Renal pelvis (tissue), 12 donors: Measurements from ENCODE around the gene MECR. TPM values are rescaled to one million over a fixed set of nuclear protein-coding genes. Genes with fewer than 3 reads are reported as not detected.

Source experiments
- DNase-seq: peaks from one replicate; pipeline ENCODE4 v3.0.0-alpha.2; 2013
- long read RNA-seq, 16 experiments: transcript quantifications; one replicate each; lab custom pipeline, GENCODE V29; 2026
- polyA plus RNA-seq, 3 donors: library from polyadenylated mRNA; unstranded; fragments of 120-200 nt; gene quantifications; one replicate each; pipeline ENCODE4 v1.2.1, GENCODE V29; 2013; ENCODE audit not compliant: insufficient read length in 3 of 3

MECR gene, protein sequence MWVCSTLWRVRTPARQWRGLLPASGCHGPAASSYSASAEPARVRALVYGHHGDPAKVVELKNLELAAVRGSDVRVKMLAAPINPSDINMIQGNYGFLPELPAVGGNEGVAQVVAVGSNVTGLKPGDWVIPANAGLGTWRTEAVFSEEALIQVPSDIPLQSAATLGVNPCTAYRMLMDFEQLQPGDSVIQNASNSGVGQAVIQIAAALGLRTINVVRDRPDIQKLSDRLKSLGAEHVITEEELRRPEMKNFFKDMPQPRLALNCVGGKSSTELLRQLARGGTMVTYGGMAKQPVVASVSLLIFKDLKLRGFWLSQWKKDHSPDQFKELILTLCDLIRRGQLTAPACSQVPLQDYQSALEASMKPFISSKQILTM
- polyA plus RNA-seq: 10 to 100 TPM; 26.1 to 39.6 (median 32.1) TPM
- long read RNA-seq, donor 1, transcript MECR-201 (10 exons, 1,353 nt): major isoform, 5 of 9 reads
- long read RNA-seq, donor 1, partial matches to known transcripts: 0 of 9 reads
- long read RNA-seq, donor 1, other reads (novel, unspliced or antisense): 0 of 9 reads
- long read RNA-seq, donor 2, transcript MECR-201 (10 exons, 1,353 nt): major isoform, 12 of 13 reads
- long read RNA-seq, donor 2, partial matches to known transcripts: 0 of 13 reads
- long read RNA-seq, donor 2, other reads (novel, unspliced or antisense): 0 of 13 reads
- long read RNA-seq, donor 3, transcript MECR-201 (10 exons, 1,353 nt): major isoform, 9 of 9 reads
- long read RNA-seq, donor 3, partial matches to known transcripts: 0 of 9 reads
- long read RNA-seq, donor 3, other reads (novel, unspliced or antisense): 0 of 9 reads
- long read RNA-seq, donor 4, transcript MECR-201 (10 exons, 1,353 nt): major isoform, 5 of 7 reads
- long read RNA-seq, donor 4, partial matches to known transcripts: 0 of 7 reads
- long read RNA-seq, donor 4, other reads (novel, unspliced or antisense): 0 of 7 reads
- long read RNA-seq, donor 5, partial matches to known transcripts: 0 of 2 reads
- long read RNA-seq, donor 5, other reads (novel, unspliced or antisense): 0 of 2 reads
- long read RNA-seq, donor 6, transcript MECR-201 (10 exons, 1,353 nt): major isoform, 5 of 5 reads
- long read RNA-seq, donor 6, partial matches to known transcripts: 0 of 5 reads
- long read RNA-seq, donor 6, other reads (novel, unspliced or antisense): 0 of 5 reads
- long read RNA-seq, donor 7, transcript MECR-201 (10 exons, 1,353 nt): major isoform, 8 of 8 reads
- long read RNA-seq, donor 7, partial matches to known transcripts: 0 of 8 reads
- long read RNA-seq, donor 7, other reads (novel, unspliced or antisense): 0 of 8 reads
- long read RNA-seq, donor 8, partial matches to known transcripts: 0 of 2 reads
- long read RNA-seq, donor 8, other reads (novel, unspliced or antisense): 0 of 2 reads
- long read RNA-seq, donor 9, transcript MECR-201 (10 exons, 1,353 nt): major isoform, 5 of 7 reads
- long read RNA-seq, donor 9, partial matches to known transcripts: 0 of 7 reads
- long read RNA-seq, donor 9, other reads (novel, unspliced or antisense): 0 of 7 reads
- long read RNA-seq, donor 10, transcript MECR-201 (10 exons, 1,353 nt): major isoform, 9 of 10 reads
- long read RNA-seq, donor 10, partial matches to known transcripts: 0 of 10 reads
- long read RNA-seq, donor 10, other reads (novel, unspliced or antisense): 0 of 10 reads
- long read RNA-seq, donor 11, partial matches to known transcripts: 0 of 5 reads
- long read RNA-seq, donor 11, other reads (novel, unspliced or antisense): 0 of 5 reads
- long read RNA-seq, donor 12, transcript MECR-201 (10 exons, 1,353 nt): major isoform, 6 of 8 reads
- long read RNA-seq, donor 12, partial matches to known transcripts: 0 of 8 reads
- long read RNA-seq, donor 12, other reads (novel, unspliced or antisense): 0 of 8 reads
- long read RNA-seq, donor 13, partial matches to known transcripts: 0 of 4 reads
- long read RNA-seq, donor 13, other reads (novel, unspliced or antisense): 0 of 4 reads
- long read RNA-seq, donor 14: 0 reads
- long read RNA-seq, donor 15, transcript MECR-201 (10 exons, 1,353 nt): major isoform, 7 of 9 reads
- long read RNA-seq, donor 15, partial matches to known transcripts: 0 of 9 reads
- long read RNA-seq, donor 15, other reads (novel, unspliced or antisense): 0 of 9 reads
- long read RNA-seq, donor 16, transcript MECR-201 (10 exons, 1,353 nt): major isoform, 9 of 9 reads
- long read RNA-seq, donor 16, partial matches to known transcripts: 0 of 9 reads
- long read RNA-seq, donor 16, other reads (novel, unspliced or antisense): 0 of 9 reads

DNA sequence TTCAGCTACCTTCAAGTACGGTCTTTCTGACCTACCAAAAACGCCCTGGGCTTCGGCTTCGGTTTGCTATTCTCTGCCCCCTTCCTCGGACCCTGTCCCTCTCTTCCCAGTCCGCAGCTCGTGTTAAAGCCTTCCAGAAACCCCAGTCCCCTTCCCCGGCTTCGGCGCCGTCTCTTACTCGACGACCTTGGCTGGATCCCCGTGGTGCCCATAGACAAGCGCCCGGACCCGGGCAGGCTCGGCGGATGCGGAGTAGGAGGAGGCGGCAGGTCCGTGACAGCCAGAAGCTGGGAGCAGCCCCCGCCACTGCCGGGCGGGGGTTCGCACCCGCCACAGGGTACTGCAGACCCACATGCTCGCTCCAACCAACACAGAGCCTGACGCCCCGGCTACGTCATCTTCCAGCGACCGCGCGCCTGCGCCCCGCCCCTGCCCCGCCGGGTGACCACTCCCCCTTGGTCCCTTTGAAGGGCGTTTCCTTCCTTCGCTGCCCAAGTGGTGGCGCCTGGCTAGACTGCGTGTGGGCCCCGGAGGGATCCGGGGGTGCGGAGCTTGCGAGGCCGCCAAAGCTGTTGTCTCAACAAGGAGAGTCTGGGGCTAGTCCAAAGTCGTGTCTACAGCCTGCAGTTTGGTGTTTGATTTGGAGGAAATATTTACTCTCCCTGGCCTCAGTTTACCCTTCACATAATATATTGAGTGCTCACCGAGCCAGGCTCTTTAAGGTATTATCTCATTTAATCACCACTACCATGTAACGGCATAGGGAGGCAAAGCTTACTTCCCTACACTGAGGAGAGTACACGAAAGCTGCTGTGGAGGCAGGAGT is at the start of gene MECR:
Gene MECR, minus strand, starts transcription at position 382 of the 826 bp plus-strand sequence. Its CDS starts 28 bp downstream, at position 354.
- DNase-seq: peak; percentile 93

DNA sequence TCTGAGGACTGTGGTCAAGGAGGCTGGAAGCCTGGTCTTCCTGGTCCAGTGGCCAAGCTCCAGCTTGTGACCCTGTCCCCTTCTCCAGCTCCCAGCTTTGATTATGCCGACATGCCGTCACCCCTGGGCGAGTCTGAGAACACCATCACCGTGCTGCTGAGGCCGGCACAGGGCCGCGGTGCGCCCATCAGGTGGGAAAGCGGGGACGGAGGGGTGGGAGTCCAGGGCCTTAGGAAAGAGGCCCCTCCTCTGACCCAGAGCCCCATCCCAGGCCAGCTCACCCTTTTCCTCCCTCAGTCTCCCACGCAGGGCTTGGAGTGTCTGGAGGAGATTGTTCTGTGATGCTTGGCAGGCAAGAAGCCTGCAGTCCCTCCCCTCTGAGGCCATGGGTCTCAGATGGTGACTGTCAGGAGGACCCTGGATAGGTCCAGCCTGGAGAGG is 49.2 kb upstream of the MECR start:
- peak; percentile 22 for DNase-seq

DNA sequence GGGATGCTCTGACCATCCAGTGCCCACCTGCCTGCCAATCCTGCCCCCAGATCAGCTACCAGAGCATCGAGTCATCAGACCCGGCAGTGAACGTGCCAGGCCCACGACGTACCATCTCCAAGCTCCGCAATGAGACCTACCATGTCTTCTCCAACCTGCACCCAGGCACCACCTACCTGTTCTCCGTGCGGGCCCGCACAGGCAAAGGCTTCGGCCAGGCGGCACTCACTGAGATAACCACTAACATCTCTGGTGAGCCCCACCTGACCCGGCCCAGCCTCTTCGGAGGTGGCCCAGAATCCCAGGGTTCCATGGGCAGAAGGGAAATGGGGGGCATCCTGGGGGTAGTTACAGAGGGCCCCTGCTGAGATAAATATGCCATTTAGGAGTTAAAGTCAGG is 48.7 kb upstream of the MECR start:
- DNase-seq: no peak

DNA sequence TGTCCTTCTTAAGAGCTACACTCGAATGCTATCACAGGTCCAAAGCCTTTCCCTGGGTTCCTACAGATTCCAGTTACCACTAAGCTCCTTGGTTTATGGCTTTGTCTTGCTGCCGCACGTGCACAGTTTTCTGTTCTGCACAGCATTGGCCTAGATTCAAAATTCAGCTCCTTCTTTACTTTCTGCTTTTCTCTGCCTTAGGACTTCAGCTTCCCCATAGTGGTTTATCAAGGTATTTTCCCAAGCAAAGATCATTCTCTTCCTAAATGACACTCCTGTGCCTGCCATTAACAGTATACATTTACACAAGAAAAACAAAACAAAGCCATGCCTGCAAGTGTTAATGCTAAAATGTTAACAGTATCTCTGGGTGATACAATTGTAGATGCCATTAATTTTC is 47.4 kb upstream of the MECR start:
- DNase-seq: no peak

DNA sequence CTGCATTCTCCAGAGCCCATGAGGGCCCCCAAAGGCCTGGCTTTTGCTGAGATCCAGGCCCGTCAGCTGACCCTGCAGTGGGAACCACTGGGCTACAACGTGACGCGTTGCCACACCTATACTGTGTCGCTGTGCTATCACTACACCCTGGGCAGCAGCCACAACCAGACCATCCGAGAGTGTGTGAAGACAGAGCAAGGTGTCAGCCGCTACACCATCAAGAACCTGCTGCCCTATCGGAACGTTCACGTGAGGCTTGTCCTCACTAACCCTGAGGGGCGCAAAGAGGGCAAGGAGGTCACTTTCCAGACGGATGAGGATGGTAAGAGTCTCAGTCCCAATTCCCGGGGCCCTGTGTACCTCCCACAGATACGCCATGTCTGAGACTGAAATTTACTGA is 44.7 kb upstream of the MECR start:
- DNase-seq: no peak

DNA sequence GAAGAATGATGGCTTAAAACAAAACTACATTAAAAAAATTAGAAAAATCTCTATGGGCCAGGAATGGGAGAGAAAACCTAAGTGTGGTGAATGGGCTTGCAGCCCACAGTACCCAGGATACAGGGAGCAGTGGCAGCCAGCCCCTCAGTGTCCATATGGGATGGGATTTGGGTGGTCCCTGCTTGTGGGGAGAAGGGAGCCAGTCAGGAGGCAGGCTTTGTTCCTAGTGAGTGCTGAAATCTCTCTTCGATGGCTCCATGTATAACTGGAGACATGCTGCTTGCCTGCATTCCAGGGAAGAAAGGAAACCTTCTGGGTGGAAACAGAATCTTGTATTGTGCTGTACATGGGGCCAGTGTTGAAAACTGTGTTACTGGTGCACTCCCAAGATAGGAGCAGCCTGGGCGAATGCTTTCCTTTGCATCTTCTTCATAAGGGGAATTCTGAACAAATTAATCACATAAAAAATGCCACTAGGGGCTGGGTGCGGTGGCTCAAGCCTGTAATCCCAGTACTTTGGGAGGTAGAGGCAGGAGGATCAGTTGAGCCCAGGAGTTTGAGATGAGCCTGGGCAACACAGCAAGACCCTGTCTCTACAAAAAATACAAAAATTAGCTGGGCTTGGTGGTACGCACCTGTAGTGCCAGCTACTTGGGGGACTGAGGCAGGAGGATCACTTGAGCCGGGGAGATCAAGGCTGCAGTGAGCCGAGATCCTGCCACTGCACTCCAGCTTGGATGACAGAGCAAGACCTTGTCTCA is 41.6 kb upstream of the MECR start:
- no peak for DNase-seq

DNA sequence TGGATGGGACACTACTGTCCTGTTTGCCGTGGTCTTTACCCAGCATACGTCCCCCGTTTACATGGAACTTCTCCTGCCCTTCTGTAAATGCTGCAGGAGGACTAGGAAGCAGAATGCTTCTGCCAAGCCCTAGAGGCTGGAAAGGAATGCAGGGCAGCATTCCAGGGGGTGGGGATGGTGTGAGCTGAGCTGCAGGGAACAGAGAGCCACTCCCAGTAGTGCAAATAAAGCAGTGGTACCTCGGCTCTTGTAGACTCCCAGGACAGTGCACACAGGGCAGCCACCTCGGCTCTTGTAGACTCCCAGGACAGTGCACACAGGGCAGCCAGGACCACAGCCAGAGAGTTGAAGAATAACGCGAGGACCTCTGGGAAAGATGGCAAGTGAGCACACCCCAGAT is 41.0 kb upstream of the MECR start:
- peak; percentile 68 for DNase-seq

DNA sequence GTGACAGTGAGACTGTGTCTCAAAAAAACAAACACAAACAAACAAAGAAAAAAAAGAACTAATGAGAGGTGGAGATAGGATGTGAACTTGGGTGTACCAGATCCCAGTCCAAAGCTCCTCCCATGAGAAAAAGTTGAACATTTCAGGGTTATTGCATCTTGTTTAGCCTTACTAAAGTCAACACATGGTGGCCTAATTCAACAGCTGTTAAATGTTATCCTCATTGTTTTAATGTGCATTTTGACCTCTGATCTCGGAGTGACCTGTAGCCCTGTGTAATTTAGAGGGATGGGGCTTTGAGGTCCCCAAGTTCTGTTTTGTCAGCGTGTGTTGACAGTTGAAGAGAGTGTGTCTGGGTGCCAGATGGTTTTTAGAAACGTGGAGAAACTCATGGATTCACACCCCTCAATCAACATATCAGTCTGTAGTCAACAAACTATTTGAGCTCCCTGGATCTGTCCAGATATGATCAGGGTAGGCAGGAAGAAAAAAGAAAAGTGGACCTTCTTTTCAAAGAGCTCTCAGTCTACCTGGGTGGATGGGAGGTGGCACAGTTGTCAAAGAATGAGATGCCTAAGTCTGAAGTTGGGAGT is 40.3 kb upstream of the MECR start:
- peak; percentile 56 for DNase-seq

DNA sequence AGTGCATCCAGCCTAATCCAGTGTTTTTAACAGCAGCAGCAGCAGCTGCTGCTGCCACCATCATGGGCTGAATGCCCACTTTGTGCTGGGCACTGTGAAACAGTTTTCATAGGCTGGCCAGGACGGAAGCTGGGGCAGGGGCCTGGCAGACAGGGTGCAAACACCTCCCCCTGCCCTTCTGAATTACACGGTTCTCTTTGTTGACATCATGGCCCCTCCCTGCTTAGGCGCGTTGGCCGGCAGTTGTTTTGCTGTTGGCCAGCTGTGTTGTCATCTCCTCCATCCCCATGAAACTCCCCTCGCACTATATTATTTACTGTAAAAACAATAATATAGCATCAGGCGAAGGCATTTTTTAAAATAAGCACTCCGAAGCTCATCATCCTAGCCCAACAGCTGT is 38.6 kb upstream of the MECR start:
- DNase-seq: peak; percentile 54

DNA sequence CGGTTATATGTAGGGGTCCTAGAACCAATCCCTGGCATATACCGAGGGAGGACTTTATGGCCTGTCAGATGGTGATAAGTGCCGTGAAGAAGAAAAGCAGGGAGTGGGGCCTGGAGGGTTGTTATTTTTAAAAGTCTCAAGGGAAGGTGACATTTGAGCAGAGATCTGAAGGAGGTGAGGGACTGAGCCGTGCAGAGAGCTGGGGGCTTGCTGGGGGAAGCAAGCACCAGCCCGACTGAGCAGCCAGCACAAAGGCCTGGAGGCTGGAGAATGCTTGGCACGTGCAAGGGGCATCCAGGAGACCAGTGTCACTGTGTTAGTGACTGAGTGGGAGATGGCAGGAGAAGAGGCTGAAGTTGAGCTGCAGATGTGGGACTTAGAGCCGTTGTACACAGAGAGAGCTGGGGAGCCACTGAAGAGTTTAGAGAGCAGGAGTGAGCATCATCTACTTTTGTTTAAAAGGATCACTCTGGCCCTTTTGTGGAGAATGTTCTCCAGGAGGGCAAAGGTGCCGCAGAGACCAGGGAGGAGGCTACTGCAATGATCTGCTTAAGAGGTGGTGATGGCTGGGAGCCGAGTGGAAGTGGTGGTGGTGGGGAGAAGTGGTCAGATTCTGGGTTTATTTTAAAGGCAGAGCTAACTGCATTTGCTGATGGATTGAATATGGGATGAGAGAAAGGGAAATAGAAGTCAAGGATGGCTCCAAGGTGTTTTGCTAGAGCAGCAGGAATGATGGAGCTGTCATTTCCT is 36.8 kb upstream of the MECR start:
- DNase-seq: no peak

DNA sequence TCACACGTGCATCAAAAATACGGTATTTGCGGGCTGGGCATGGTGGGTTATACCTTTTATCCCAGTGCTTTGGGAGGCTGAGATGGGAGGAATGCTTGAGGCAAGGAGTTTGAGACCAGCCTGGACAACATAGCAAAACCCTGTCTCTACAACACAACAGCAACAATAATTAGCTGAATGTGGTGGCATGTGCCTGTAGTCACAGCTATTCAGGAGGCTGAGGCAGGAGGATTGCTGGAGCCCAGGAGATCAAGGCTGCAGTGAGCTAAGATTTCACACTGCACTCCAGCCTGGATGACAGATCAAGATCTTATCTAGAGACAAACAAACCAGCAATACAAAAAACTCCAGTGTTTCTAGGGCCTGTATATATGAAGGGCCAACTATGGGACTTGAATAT is 36.2 kb upstream of the MECR start:
- no peak for DNase-seq

DNA sequence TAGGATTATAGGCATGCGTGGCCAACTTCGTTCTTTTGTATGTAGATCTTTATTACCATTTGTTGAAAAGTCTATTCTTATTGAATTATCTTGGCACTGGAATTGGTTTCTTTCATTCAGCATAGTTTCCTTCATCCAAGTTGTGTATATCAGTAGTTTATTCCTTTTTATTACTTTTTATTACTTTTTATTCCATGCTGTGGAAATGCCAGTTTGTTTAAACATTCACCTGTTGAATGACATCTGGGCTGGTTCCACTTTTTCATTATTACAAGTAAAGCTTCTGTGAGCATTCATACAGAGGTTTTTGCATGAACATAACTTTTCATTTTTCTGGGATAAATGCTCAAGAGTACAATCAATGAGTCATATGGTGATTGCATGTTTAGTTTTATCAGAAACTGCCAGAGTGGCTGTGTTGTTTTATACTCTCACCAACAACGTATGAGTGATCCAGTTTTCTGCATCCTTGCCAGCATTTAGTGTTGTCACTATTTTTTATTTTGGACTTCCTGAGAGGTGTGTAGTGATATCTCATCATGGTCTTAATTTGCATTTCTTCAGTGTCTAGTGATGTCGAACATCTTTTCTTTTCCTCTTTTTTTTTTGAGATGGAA is 34.1 kb upstream of the MECR start:
- DNase-seq: no peak

DNA sequence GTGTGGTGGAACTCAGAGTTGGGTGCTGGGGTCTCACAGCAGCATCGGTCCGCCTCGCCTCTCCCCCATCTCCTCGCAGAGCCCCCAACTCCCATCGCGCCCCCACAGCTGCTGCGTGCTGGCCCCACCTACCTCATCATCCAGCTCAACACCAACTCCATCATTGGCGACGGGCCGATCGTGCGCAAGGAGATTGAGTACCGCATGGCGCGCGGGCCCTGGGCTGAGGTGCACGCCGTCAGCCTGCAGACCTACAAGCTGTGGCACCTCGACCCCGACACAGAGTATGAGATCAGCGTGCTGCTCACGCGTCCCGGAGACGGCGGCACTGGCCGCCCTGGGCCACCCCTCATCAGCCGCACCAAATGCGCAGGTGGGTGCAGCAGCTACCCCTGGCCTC is 29.8 kb upstream of the MECR start:
- no peak for DNase-seq

DNA sequence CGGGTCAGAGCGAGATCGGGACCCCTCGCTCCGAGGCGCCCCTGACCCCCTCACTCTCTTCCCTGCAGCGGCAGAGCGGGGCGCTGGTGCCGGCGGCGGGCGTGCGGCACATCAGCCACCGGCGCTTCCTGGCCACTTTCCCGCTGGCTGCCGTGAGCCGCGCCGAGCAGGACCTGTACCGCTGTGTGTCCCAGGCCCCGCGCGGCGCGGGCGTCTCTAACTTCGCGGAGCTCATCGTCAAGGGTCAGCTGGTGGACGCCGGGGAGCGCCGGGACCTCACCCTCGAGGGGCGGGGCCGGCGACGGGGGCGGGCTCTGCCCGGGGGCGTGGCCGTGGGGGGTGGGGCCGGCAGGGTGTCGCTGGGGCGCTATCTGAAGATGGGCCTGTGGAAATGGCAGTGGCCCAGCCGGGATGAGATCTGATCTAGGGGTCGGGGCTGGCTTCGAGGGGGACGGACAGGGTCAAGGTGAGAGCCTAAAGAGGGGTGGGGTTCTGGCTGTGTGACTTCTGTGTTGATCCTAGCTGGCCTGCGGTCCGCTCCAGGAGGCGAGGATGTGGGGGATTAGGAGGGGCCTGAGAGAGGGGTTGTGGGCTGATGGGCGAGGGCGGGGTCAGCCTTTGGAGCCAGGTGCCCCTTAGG is 29.2 kb upstream of the MECR start:
- no peak for DNase-seq

DNA sequence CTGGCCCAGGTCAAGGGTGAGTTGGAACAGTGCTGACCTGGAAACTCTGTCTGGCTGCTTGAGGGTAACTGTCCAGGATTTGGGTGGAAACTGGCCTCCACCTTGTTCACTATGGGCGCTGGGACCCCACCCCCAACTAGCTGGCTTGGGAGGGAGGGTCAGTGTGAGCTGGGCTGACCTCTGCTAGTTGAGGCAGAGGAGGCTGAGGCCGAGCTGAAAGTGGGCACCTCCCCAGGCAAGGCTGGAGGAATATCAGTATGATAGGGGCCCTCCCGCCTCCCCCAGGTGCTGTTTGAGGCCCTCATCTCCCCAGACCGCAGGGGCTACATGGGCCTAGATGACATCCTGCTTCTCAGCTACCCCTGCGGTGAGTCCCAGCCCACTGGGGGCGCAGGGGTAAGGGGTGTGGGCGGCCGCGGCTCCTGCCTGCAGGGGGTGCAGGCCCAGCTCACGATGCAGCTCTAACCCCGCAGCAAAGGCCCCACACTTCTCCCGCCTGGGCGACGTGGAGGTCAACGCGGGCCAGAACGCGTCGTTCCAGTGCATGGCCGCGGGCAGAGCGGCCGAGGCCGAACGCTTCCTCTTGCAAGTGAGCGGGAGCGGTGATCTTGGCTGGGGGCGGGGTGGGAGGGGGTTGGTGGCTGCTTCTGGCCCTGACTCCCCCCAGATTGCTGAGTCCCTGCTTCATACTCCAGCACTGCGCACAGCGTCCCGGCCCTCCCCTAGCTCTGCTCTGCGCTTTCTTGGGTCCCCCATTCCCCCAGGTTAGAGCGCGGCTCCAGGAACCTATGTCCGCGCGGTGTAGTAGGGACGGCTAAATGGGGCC is 28.5 kb upstream of the MECR start:
- DNase-seq: no peak
